H1 (cell line): ENCODE measurements around the gene FANCE. TPM values are rescaled to one million over a fixed set of nuclear protein-coding genes. Genes with fewer than 3 reads are reported as not detected.

Experiments
- CTCF ChIA-PET: fragments of 300-600 bp; sonication (Branson Sonifier 250); formaldehyde crosslinking; loops from one replicate; lab custom pipeline; 2021; ENCODE audit not compliant: partially characterized antibody; lab: Charles Lee
- POLR2A ChIA-PET: fragments of 300-600 bp; sonication (Branson Sonifier 250); formaldehyde crosslinking; loops from one replicate; lab custom pipeline; 2021; ENCODE audit warnings: inconsistent platforms; ENCODE audit not compliant: partially characterized antibody; lab: Charles Lee
- DNase-seq, 2 experiments: peaks; one replicate each; pipeline versions ENCODE4 v3.0.0 to v3.0.0-alpha.2; 2010 to 2022; ENCODE audit warnings: low spot score in 2 of 2, low read depth in 1 of 2, mixed read lengths in 1 of 2
- FAIRE-seq: peaks from 2 replicates; lab custom pipeline; 2011; peaks lifted over from hg19 to GRCh38; lab: Jason Lieb, UNC
- H2AFZ ChIP-seq: 2 replicates; pipeline ENCODE4 v1.8.1; 2012; ENCODE audit warnings: low read length, inconsistent platforms
- H2AK5ac ChIP-seq: 2 replicates; pipeline ENCODE4 v1.6.1; 2013; ENCODE audit warnings: low read depth, low read length
- H2BK120ac ChIP-seq: replicated peaks from 2 replicates; pipeline ENCODE3; 2013; ENCODE audit warnings: low read depth, low read length, inconsistent platforms
- H2BK12ac ChIP-seq: 2 replicates; pipeline ENCODE4 v1.6.1; 2013; ENCODE audit warnings: low read depth, low read length
- H2BK15ac ChIP-seq: 2 replicates; pipeline ENCODE4 v1.6.1; 2013; ENCODE audit warnings: low read length
- H2BK20ac ChIP-seq: 2 replicates; pipeline ENCODE4 v1.6.1; 2013; ENCODE audit warnings: low read length
- H2BK5ac ChIP-seq: 2 replicates; pipeline ENCODE4 v1.6.1; 2013; ENCODE audit warnings: low read depth, low read length
- H3K14ac ChIP-seq: 2 replicates; pipeline ENCODE4 v1.6.1; 2013; ENCODE audit warnings: inconsistent platforms; ENCODE audit not compliant: insufficient read length
- H3K18ac ChIP-seq: 2 replicates; pipeline ENCODE4 v1.6.1; 2013; ENCODE audit warnings: low read length; ENCODE audit errors: extremely low read depth
- H3K23ac ChIP-seq: 2 replicates; pipeline ENCODE4 v1.6.1; 2013; ENCODE audit warnings: inconsistent platforms; ENCODE audit not compliant: insufficient read length
- H3K23me2 ChIP-seq: 2 replicates; pipeline ENCODE4 v1.6.1; 2013; ENCODE audit warnings: low read depth, low read length
- H3K27ac ChIP-seq: 2 replicates; pipeline ENCODE4 v1.6.1; 2011; ENCODE audit warnings: low read depth, low read length, inconsistent platforms
- H3K27me3 ChIP-seq, 4 experiments: replicated peaks in 1 of 4; 1 replicate in 1 of 4; 2 replicates in 3 of 4; pipeline versions ENCODE4 v1.6.1 to v1.8.1; 2011 to 2013; ENCODE audit warnings: low read length in 3 of 4, mild to moderate bottlenecking in 3 of 4, inconsistent platforms in 2 of 4, mixed read lengths in 2 of 4, moderate library complexity in 1 of 4; ENCODE audit not compliant: control insufficient read depth in 3 of 4, insufficient read depth in 3 of 4; ENCODE audit errors: extremely low read depth in 1 of 4
- H3K36me3 ChIP-seq, 4 experiments: 2 replicates each; pipeline versions ENCODE4 v1.6.1 to v1.8.1; 2011 to 2013; ENCODE audit warnings: mild to moderate bottlenecking in 4 of 4, low read length in 3 of 4, moderate library complexity in 2 of 4, control low read depth in 1 of 4, inconsistent platforms in 1 of 4; ENCODE audit not compliant: insufficient read depth in 4 of 4, control insufficient read depth in 2 of 4
- H3K4ac ChIP-seq: replicated peaks from 2 replicates; pipeline ENCODE3; 2013; ENCODE audit warnings: low read length, low read depth, mixed read lengths, inconsistent platforms; ENCODE audit not compliant: insufficient read length
- H3K4me1 ChIP-seq, 4 experiments: replicated peaks in 1 of 4; 1 replicate in 1 of 4; 2 replicates in 3 of 4; pipeline versions ENCODE4 v1.6.1 to v1.8.1; 2011 to 2013; ENCODE audit warnings: low read length in 3 of 4, inconsistent platforms in 2 of 4, mixed read lengths in 1 of 4; ENCODE audit not compliant: insufficient read depth in 4 of 4, control insufficient read depth in 3 of 4
- H3K4me2 ChIP-seq, 2 experiments: 2 replicates each; pipeline versions ENCODE4 v1.6.1 to v1.8.1; 2011 to 2013; ENCODE audit warnings: low read depth in 2 of 2, low read length in 2 of 2, control low read depth in 1 of 2, inconsistent platforms in 1 of 2, mild to moderate bottlenecking in 1 of 2; ENCODE audit not compliant: insufficient read depth in 1 of 2
- H3K4me3 ChIP-seq, 4 experiments: fragments of 200-600, 300-600 bp in 1 of 4; sonication (generic), shearing (Covaris generic), sonication (Bioruptor Twin) in 1 of 4; 2 replicates each; pipeline versions ENCODE4 v1.5.1 to v1.8.1; 2011 to 2016; ENCODE audit warnings: low read length in 4 of 4, low read depth in 3 of 4, control low read depth in 2 of 4, inconsistent platforms in 2 of 4, mild to moderate bottlenecking in 2 of 4, mixed read lengths in 1 of 4, moderate library complexity in 1 of 4; ENCODE audit not compliant: insufficient read depth in 2 of 4; ENCODE audit errors: extremely low read depth in 1 of 4
- H3K56ac ChIP-seq: replicated peaks from 2 replicates; pipeline ENCODE3; 2013; ENCODE audit warnings: low read depth, mild to moderate bottlenecking, mixed read lengths, low read length, inconsistent platforms; ENCODE audit not compliant: insufficient read length
- H3K79me1 ChIP-seq: 2 replicates; pipeline ENCODE4 v1.6.1; 2013; ENCODE audit warnings: low read depth, low read length, control low read depth
- H3K79me2 ChIP-seq, 2 experiments: 2 replicates each; pipeline versions ENCODE4 v1.6.1 to v1.8.1; 2012 to 2013; ENCODE audit warnings: low read length in 2 of 2, mild to moderate bottlenecking in 2 of 2, inconsistent platforms in 1 of 2; ENCODE audit not compliant: insufficient read depth in 2 of 2, control insufficient read depth in 1 of 2
- H3K9ac ChIP-seq, 4 experiments: replicated peaks in 1 of 4; 1 replicate in 1 of 4; 2 replicates in 3 of 4; pipeline versions ENCODE4 v1.6.1 to v1.8.1; 2011 to 2013; ENCODE audit warnings: low read depth in 3 of 4, low read length in 3 of 4, control low read depth in 2 of 4, mild to moderate bottlenecking in 2 of 4, moderate library complexity in 2 of 4, inconsistent platforms in 1 of 4; ENCODE audit errors: extremely low read depth in 1 of 4
- H3K9me3 ChIP-seq, 2 experiments: 2 replicates each; pipeline versions ENCODE4 v1.6.1 to v1.8.1; 2012 to 2013; ENCODE audit warnings: mild to moderate bottlenecking in 2 of 2, moderate library complexity in 2 of 2, control low read depth in 1 of 2, inconsistent platforms in 1 of 2, low read depth in 1 of 2, low read length in 1 of 2, mixed read lengths in 1 of 2; ENCODE audit not compliant: insufficient read depth in 2 of 2
- H4K20me1 ChIP-seq, 2 experiments: replicated peaks in 1 of 2; 2 replicates each; pipeline versions ENCODE3 to v1.8.1; 2011 to 2013; ENCODE audit warnings: inconsistent platforms in 2 of 2, low read length in 2 of 2, mild to moderate bottlenecking in 1 of 2; ENCODE audit not compliant: insufficient read depth in 2 of 2, control insufficient read depth in 1 of 2
- H4K5ac ChIP-seq: 2 replicates; pipeline ENCODE4 v1.6.1; 2013; ENCODE audit warnings: low read length, low read depth, mixed read lengths, inconsistent platforms; ENCODE audit not compliant: insufficient read length
- H4K8ac ChIP-seq: 2 replicates; pipeline ENCODE4 v1.8.0; 2013; ENCODE audit warnings: mild to moderate bottlenecking, moderate library complexity, low read length, inconsistent platforms; ENCODE audit not compliant: insufficient read depth; ENCODE audit errors: extremely low read depth
- H4K91ac ChIP-seq: replicated peaks from 2 replicates; pipeline ENCODE3; 2013; ENCODE audit warnings: low read length, mixed read lengths, inconsistent platforms; ENCODE audit not compliant: insufficient read length
- CHD1 ChIP-seq: IDR thresholded peaks from 2 replicates; pipeline ENCODE4 v1.6.1; 2012; ENCODE audit warnings: low read depth, low read length, improper control_type of control experiment
- POLR2A ChIP-seq, 2 experiments: IDR thresholded peaks; 1 replicate in 1 of 2; 2 replicates in 1 of 2; pipeline ENCODE4 v1.6.1; 2011; ENCODE audit warnings: low read depth in 2 of 2, low read length in 2 of 2, mild to moderate bottlenecking in 2 of 2; ENCODE audit errors: control extremely low read depth in 1 of 2
- RBBP5 ChIP-seq: IDR thresholded peaks from 2 replicates; pipeline ENCODE4 v1.7.1; 2012; ENCODE audit warnings: low read depth, mild to moderate bottlenecking, inconsistent platforms, low read length, moderate library complexity, borderline replicate concordance
- SP1 ChIP-seq: IDR thresholded peaks from 2 replicates; pipeline ENCODE4 v1.6.1; 2011; ENCODE audit warnings: low read depth, low read length
- SP2 ChIP-seq: IDR thresholded peaks from 2 replicates; pipeline ENCODE4 v1.6.1; 2012; ENCODE audit warnings: mild to moderate bottlenecking, low read length, inconsistent platforms
- WGBS, 2 experiments: shearing (Covaris generic) in 1 of 2; methylation state at CpG; one replicate each; pipeline versions ENCODE4 v1.1.6 to v1.1.7; 2013 to 2015; ENCODE audit warnings: low lambda C conversion rate in 2 of 2, mixed read lengths in 2 of 2, inconsistent platforms in 1 of 2, low coverage in 1 of 2, missing lambda C conversion rate in 1 of 2; ENCODE audit not compliant: insufficient replicate concordance in 2 of 2, insufficient coverage in 1 of 2, insufficient read length in 1 of 2; ENCODE audit errors: extremely low coverage in 1 of 2, missing lambda C conversion rate in 1 of 2; 5-methylcytosine and 5-hydroxymethylcytosine counted together
- polyA plus RNA-seq, 7 experiments: library from polyadenylated mRNA; depleted of rRNA in 3 of 7; stranded (reverse) in 5 of 7; unstranded in 2 of 7; fragments of >200 nt in 5 of 7; fragments of 200-250 nt in 2 of 7; gene quantifications; 1 replicate in 5 of 7; 2 replicates in 1 of 7; 4 replicates in 1 of 7; pipeline versions ENCODE4 v1.2.1 to v1.2.3, GENCODE V29; 2011 to 2013; ENCODE audit warnings: missing spikeins in 2 of 7, mixed read lengths in 2 of 7
- total RNA-seq: library from RNA; stranded (reverse); fragmentation: NEBNext Ultra II Directional; extraction: Animal tissue kit (Norgen Biotek cat#: 25700); gene quantifications from 2 replicates; pipeline ENCODE4 v1.2.1, GENCODE V29; 2021

The FANCE gene
- total and polyA plus RNA-seq, 2 of the 8 experiments (the other 6 are each of a cell fraction or from before 2014, with no cell fraction given), result 16.1 to 17.0 TPM

DNA sequence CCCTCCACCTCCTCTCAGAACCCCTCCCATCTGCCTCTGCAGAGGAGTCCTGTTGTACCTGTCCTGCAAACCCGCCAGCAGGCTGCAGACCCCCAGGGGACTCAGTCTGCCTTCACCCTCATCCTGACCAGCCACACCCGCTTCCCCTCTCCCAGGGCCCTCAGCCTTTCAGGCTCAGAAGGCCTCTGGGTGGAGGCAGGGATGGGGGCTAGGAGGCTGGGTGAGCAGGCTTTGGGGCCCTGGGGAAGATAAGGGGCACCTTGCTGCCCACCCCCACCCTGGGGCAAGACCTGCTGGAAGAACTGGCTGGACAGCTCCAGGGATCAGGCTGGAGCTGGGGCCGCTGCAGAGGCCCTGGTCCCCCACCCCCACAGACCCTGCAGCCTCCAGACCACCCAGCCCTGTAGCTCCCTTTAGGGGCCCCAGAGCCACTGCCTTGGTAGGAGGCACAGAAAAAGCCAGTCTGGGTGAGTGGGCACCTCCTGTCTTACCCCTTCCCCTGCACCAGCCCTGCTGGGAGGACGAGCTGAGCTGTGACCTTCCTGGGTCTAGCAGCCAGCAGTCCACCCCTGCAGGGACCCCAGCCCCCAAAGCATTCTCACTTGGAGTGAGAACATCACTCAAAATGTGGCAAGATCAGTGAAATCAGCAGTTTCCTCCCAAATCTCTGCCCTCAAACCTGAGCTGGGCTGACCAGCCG lies 39.6 kb downstream of the FANCE start:
- Histone ChIP-seq H3K79me2 (peaks cover 0 to 51% of the 10 kb centered on the region in 2 experiments; a peak in 2 of 4 replicates), H3K36me3 (no peaks in the 10 kb centered on the region), H2BK120ac (peak overlapping the region; percentile 69), H4K8ac (peak overlapping the region; percentile 60; the same call in 1 of the 2 replicates), H3K18ac (peak overlapping the region; percentile 83), H3K4me2 (peak overlapping the region; percentile 85 to 96), H2BK5ac (peak overlapping the region; percentile 99; the same call in 1 of the 2 replicates), H3K23me2 (peaks cover 3% of the 10 kb centered on the region), H3K23ac (no peak overlapping the region), H3K9ac (peak overlapping the region in 2 of 4 experiments; percentile 7 to 13; a peak in 2 of 7 replicates), H4K91ac (peak overlapping the region; percentile 68), H2AFZ (no peak overlapping the region), H3K27me3 (peaks cover 0 to 5% (median 2%) of the 10 kb centered on the region in 4 experiments; a peak in 3 of 7 replicates), H3K9me3 (no peaks in the 10 kb centered on the region), H3K14ac (no peak overlapping the region), H3K4me3 (peak overlapping the region in 2 of 4 experiments; percentile 14 to 56; a peak in 3 of 8 replicates), H3K4me1 (peaks cover 34 to 73% (median 61%) of the 10 kb centered on the region in 4 experiments), H2AK5ac (peak overlapping the region; percentile 84; the same call in 1 of the 2 replicates), H2BK12ac (peak overlapping the region; percentile 100), H3K79me1 (peaks cover 19% of the 10 kb centered on the region), H3K27ac (no peak overlapping the region; the same call in 1 of the 2 replicates), H4K5ac (no peak overlapping the region), H4K20me1 (peaks cover 15 to 29% of the 10 kb centered on the region in 2 experiments), H3K4ac (peak overlapping the region; percentile 57), H3K56ac (no peak overlapping the region), H2BK15ac (peak overlapping the region; percentile 81; the same call in 1 of the 2 replicates), H2BK20ac (peak overlapping the region; percentile 72; the same call in 1 of the 2 replicates)
- DNase-seq, result no peak
- POLR2A ChIA-PET, result interaction anchor here (0.6 to 37.6 kb wide), 6 partner anchors 2 to 1116 kb away, joined by 3 to 1319 read pairs (median 6); partner anchors contain the start of genes RPL10A and TEAD3
- WGBS, 2 experiments, result 50% methylated on average over 3 of the region's 5 CpGs; no CpG with 5 or more reads in 1 of the 2 experiments
- TF ChIP-seq SP1 (peak; percentile 29; the same call in 1 of the 2 replicates), POLR2A (IDR thresholded peaks at IDR 0.05; ENCODE audit: control extremely low read depth in 1 of 2, low read depth in 2 of 2, low read length in 2 of 2) (peak in 1 of 2 experiments; percentile 74; a peak in 2 of 3 replicates), SP2 (no peak), CHD1 (no peak), RBBP5 (0 out of 2 replicates have a peak, but pooled peaks have one; percentile 4)
- CTCF ChIA-PET, result interaction anchor here (0.6 to 1.4 kb wide), 8 partner anchors 10 to 1634 kb away, joined by 3 to 7 read pairs (median 4); no protein-coding TSS in a partner anchor
- FAIRE-seq, result no peak
